SK-N-SH treated with all-trans-retinoic acid at 6 μM for 48 hours (cell line): Measurements from ENCODE around the gene NELFCD.

Experiments used
- ATAC-seq: fragments of 200-7000 bp; cut with Tn5 transposase; 3 replicates; pipeline ENCODE4 v1.9.1; 2020; ENCODE audit warnings: mild to moderate bottlenecking, moderate library complexity
- ARNTL ChIP-seq: fragments of 450-650 bp; formaldehyde crosslinking; IDR thresholded peaks from 2 replicates; pipeline ENCODE4 v1.5.0; 2020; ENCODE audit warnings: low read depth, mild to moderate bottlenecking, moderate library complexity, borderline replicate concordance
- BACH2 ChIP-seq: fragments of 250-450 bp; sonication (Bioruptor Pico); IDR thresholded peaks from 2 replicates; pipeline ENCODE4 v1.9.0; 2021; ENCODE audit warnings: mild to moderate bottlenecking, borderline replicate concordance
- CREB5 ChIP-seq: fragments of 250-450 bp; sonication (Bioruptor Pico); IDR thresholded peaks from 2 replicates; pipeline ENCODE4 v1.5.1; 2020; ENCODE audit warnings: low read depth, mild to moderate bottlenecking, moderate library complexity
- ESRRG ChIP-seq: fragments of 250-450 bp; sonication (Bioruptor Pico); IDR thresholded peaks from 2 replicates; pipeline ENCODE4 v1.6.1; 2021; ENCODE audit warnings: mild to moderate bottlenecking
- GLIS3 ChIP-seq: fragments of 250-450 bp; sonication (Bioruptor Pico); IDR thresholded peaks from 2 replicates; pipeline ENCODE4 v1.5.0; 2020; ENCODE audit warnings: mild to moderate bottlenecking, moderate library complexity
- ISL1 ChIP-seq: fragments of 250-450 bp; sonication (Bioruptor Pico); IDR thresholded peaks from 2 replicates; pipeline ENCODE4 v2.1.2; 2022; ENCODE audit warnings: mild to moderate bottlenecking, moderate library complexity
- PATZ1 ChIP-seq: fragments of 250-450 bp; sonication (Bioruptor Pico); IDR thresholded peaks from 2 replicates; pipeline ENCODE4 v1.8.0; 2020; ENCODE audit warnings: mild to moderate bottlenecking, moderate library complexity, borderline replicate concordance
- POU6F1 ChIP-seq: fragments of 250-450 bp; sonication (Bioruptor Pico); IDR thresholded peaks from 2 replicates; pipeline ENCODE4 v1.8.0; 2021; ENCODE audit warnings: low read depth, mild to moderate bottlenecking, moderate library complexity, borderline replicate concordance
- PPARA ChIP-seq: fragments of 250-450 bp; sonication (Bioruptor Pico); IDR thresholded peaks from 2 replicates; pipeline ENCODE4 v1.5.0; 2020; ENCODE audit warnings: mild to moderate bottlenecking, borderline replicate concordance
- SNAI2 ChIP-seq: fragments of 250-450 bp; sonication (Bioruptor Pico); IDR thresholded peaks from 2 replicates; pipeline ENCODE4 v1.5.0; 2020; ENCODE audit warnings: mild to moderate bottlenecking, moderate library complexity
- TCF4 ChIP-seq: fragments of 250-450 bp; sonication (Bioruptor Pico); IDR thresholded peaks from 2 replicates; pipeline ENCODE4 v1.8.0; 2021; ENCODE audit warnings: mild to moderate bottlenecking, moderate library complexity, borderline replicate concordance
- TSHZ2 ChIP-seq: fragments of 250-450 bp; sonication (Bioruptor Pico); IDR thresholded peaks from 2 replicates; pipeline ENCODE4 v1.5.0; 2020; ENCODE audit warnings: mild to moderate bottlenecking, moderate library complexity
- ZNF565 ChIP-seq: fragments of 450-650 bp; formaldehyde crosslinking; conservative IDR thresholded peaks from 2 replicates; pipeline ENCODE4 v1.5.0; 2020; ENCODE audit warnings: low read depth, mild to moderate bottlenecking, moderate library complexity
- ZNF70 ChIP-seq: fragments of 450-650 bp; formaldehyde crosslinking; IDR thresholded peaks from 2 replicates; pipeline ENCODE4 v1.5.0; 2020; ENCODE audit warnings: mild to moderate bottlenecking, moderate library complexity

Gene NELFCD

GRCh38 chr20:58984691-58985090, 3.6 kb downstream of the NELFCD start (continued):
- TF ChIP-seq CREB5 = no peak

- ATAC-seq = no peak
- TF ChIP-seq ZNF565 (CRISPR knock-in tag) (no peak), ARNTL (CRISPR knock-in tag) (no peak), TCF4 (CRISPR knock-in tag) (no peak), POU6F1 (CRISPR knock-in tag) (no peak), GLIS3 (CRISPR knock-in tag) (no peak)
- TF ChIP-seq, all 23 proteins: peak for 0
Measured at GRCh38 chr20:58985656-58986055, 4.6 kb downstream of the NELFCD start.

GRCh38 chr20:58986286-58986967, 5.4 kb downstream of the NELFCD start:
- TF ChIP-seq ZNF565 (CRISPR knock-in tag) (no peak), POU6F1 (CRISPR knock-in tag) (no peak), PATZ1 (CRISPR knock-in tag) (no peak), TSHZ2 (CRISPR knock-in tag) (no peak), ARNTL (CRISPR knock-in tag) (no peak)
- no peak for ATAC-seq

GRCh38 chr20:58986968-58987517, 6.0 kb downstream of the NELFCD start:
- TF ChIP-seq BACH2 (CRISPR knock-in tag) (no peak), ISL1 (CRISPR knock-in tag) (0 out of 2 replicates have a peak, but pooled peaks have one; percentile 30), GLIS3 (CRISPR knock-in tag) (no peak), SNAI2 (CRISPR knock-in tag) (peak; percentile 48; the same call in 1 of the 2 replicates), TCF4 (CRISPR knock-in tag) (peak; percentile 71), TSHZ2 (CRISPR knock-in tag) (peak; percentile 87), CREB5 (0 out of 2 replicates have a peak, but pooled peaks have one; percentile 48), ESRRG (CRISPR knock-in tag) (no peak; the same call in 1 of the 2 replicates), ZNF70 (CRISPR knock-in tag) (no peak), PPARA (CRISPR knock-in tag) (no peak)
- TF ChIP-seq, all 23 proteins: peak for 5
- no peak; the same call in 2 of the 3 replicates for ATAC-seq
